ENCODE results near the gene CR1L.
"Not testable (repeated sequence)": the region's sequence is repeated elsewhere in the genome, so short reads cannot be mapped to it uniquely, and the experiment has no call there.

CR1L gene

DNA sequence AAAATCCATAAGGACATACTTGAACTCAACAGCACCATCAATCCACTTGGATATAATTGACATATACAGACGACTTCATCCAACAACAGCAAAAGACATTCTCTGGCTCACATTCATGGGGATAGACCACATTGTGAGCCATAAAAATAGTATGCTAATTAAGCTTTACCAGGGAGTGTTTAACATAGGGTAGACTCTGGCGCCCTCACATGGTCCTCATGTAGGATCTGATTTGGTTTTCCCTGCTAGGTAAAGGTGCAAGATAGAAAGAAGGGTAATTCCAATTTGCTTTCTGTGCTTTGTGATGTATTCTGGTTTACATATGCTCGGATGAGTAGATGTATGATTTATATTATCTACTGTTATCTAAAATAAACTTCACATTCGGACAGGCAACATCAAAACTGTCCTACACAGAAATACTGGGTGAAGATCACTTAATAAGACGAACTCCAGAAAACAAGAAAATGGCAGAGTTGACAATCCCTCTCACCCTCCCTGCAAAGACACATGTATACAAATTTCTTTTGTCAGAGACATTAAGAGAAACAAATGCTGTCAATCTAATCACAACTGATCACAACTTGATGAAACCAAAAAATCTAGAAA, 27.7 kb downstream of the CR1L start:
- Histone ChIP-seq H3K4me1 (ENCODE audit: insufficient read depth, insufficient read length) (no peaks in the 10 kb centered on the region), H3K27me3 (ENCODE audit: insufficient read depth, insufficient read length) (no peaks in the 10 kb centered on the region), H3K4me3 (ENCODE audit: insufficient read length, low read depth) (no peak overlapping the region), H3K9ac (ENCODE audit: insufficient read length, low read depth) (no peak overlapping the region), H3K36me3 (ENCODE audit: insufficient read depth, insufficient read length, low read length) (no peaks in the 10 kb centered on the region), H3K9me3 (ENCODE audit: insufficient read depth, low read length) (no peaks in the 10 kb centered on the region)
- TF ChIP-seq ZNF274 (IDR thresholded peaks at IDR 0.05; ENCODE audit: low read depth, low read length) = no peak
- no peak for TF ChIP-seq SUZ12 (IDR thresholded peaks at IDR 0.05; ENCODE audit: extremely low read depth, insufficient read depth, insufficient read length)
- TF ChIP-seq YY1 (IDR thresholded peaks at IDR 0.05; ENCODE audit: insufficient read depth, insufficient read length) = no peak
- DNase-seq (ENCODE audit: low read depth, low spot score) = peak; percentile 87

DNA sequence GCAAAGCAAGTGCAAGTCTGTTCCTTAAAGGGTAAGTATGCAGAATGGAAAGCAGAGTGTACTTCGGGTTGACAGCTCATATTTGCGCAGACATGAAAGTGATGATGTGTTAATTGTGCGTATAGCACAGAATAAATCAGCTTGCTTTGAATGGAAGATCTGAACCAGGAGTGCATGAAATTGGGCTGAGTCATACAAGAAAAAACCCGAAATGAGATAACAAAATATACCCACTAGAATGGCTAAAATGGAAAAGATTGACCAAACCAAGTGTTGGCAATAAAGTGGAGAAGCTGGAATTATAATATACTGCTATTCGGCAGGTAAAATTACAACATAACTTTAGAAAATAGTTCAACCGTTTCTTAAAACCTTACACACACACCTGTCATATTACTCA, 28.5 kb downstream of the CR1L start:
- Histone ChIP-seq H3K36me3 (ENCODE audit: insufficient read depth, insufficient read length, low read length) (no peaks in the 10 kb centered on the region), H3K4me3 (ENCODE audit: insufficient read length, low read depth) (no peak overlapping the region), H3K27me3 (ENCODE audit: insufficient read depth, insufficient read length) (no peaks in the 10 kb centered on the region), H3K9me3 (ENCODE audit: insufficient read depth, low read length) (no peaks in the 10 kb centered on the region), H3K4me1 (ENCODE audit: insufficient read depth, insufficient read length) (no peaks in the 10 kb centered on the region), H3K9ac (ENCODE audit: insufficient read length, low read depth) (no peak overlapping the region)
- no peak for DNase-seq (ENCODE audit: low read depth, low spot score)
- no peak for TF ChIP-seq ZNF274 (IDR thresholded peaks at IDR 0.05; ENCODE audit: low read depth, low read length)
- TF ChIP-seq SUZ12 (IDR thresholded peaks at IDR 0.05; ENCODE audit: extremely low read depth, insufficient read depth, insufficient read length) = no peak
- no peak for TF ChIP-seq YY1 (IDR thresholded peaks at IDR 0.05; ENCODE audit: insufficient read depth, insufficient read length)

DNA sequence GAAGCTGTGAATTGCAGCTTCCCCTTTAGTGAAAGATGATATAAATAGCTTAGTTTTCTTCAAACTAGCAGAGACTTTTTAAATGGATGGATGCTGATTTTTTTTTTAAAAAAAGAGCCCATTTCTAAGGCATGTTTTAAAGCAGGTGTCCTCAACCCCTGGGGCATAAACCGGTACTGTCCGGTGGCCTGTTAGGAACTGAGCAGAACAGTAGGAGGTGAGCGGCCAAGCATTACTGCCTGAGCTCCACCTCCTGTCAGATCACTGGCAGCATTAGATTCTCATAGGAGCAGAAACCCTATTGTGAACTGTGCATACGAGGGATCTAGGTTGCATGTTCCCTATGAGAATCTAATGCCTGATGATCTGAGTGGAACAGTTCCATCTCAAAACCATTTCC, 31.2 kb downstream of the CR1L start:
- H3K4me1 ChIP-seq (ENCODE audit: insufficient read depth, insufficient read length) = no peaks in the 10 kb centered on the region
- H3K36me3 ChIP-seq (ENCODE audit: insufficient read depth, insufficient read length, low read length) = no peaks in the 10 kb centered on the region
- DNase-seq (ENCODE audit: low read depth, low spot score) = no peak
- no peak overlapping the region for H3K4me3 ChIP-seq (ENCODE audit: insufficient read length, low read depth)
- no peak overlapping the region for H3K9ac ChIP-seq (ENCODE audit: insufficient read length, low read depth)
- H3K9me3 ChIP-seq (ENCODE audit: insufficient read depth, low read length) = no peaks in the 10 kb centered on the region
- TF ChIP-seq YY1 (IDR thresholded peaks at IDR 0.05; ENCODE audit: insufficient read depth, insufficient read length) (no peak), SUZ12 (IDR thresholded peaks at IDR 0.05; ENCODE audit: extremely low read depth, insufficient read depth, insufficient read length) (no peak), ZNF274 (IDR thresholded peaks at IDR 0.05; ENCODE audit: low read depth, low read length) (no peak)
- H3K27me3 ChIP-seq (ENCODE audit: insufficient read depth, insufficient read length) = no peaks in the 10 kb centered on the region

DNA sequence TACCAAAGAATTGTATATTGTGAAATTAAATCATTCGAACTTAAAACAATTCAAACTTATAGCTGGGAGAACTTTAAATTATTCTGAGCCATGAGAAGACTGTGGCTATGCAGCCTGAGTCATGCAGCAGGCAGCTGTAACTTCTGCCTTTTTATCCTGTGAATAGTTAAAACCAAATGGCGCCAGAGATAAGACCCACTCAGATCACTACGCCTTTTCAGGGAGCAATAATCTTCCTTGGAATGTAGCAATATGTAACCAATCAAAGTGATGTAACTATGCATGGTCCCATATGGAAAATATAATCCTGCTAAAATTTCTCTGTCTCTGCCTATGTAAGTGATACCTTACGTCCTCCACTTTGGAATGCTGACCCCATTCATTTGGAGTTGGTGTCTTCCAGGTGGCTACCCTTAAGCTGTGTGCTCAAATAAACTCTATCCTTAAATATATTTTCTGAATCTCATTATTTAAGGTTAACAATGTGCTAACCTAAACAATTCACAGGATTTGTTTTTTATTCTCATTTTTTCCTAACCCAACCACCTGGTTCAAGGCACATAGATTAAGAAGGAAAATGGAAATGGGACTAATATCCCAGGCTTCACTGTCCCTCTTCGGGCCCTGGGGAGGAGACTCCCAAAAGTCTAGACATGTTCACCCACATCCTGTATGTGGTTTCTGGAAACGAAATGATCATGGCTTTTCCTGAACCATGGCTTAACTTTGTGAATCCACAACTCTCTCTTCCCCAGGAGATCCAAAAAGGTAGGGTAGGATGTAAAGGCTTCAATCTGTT, 35.9 kb downstream of the CR1L start:
- DNase-seq (ENCODE audit: low read depth, low spot score); H3K4me3 ChIP-seq (ENCODE audit: insufficient read length, low read depth): not testable (repeated sequence)

DNA sequence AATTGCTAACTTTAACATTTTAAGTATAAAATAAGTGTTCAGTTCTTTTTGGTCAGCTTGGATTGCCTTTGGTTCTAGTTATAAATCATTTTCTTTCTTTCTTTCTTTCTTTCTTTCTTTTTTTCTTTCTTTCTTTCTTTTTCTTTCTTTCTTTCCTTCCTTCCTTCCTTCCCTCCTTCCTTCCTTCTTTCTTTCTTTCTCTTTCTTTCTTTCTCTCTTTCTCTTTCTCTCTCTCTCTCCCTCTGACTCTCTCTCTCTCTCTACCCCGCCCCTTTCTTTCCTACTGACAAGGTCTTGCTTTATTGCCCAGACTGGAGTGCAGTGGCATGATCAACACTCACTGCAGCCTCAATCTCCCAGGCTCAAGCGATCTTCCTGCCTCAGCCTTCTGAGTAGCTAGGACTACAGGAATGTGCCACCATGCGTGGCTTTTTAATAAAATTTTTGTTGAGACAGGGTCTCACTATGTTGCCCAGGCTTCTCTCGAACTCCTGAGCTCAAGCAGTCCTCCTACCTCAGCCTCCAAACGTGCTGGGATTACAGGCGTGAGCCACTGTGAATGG, 38.0 kb downstream of the CR1L start:
- H3K27me3 ChIP-seq (ENCODE audit: insufficient read depth, insufficient read length); DNase-seq (ENCODE audit: low read depth, low spot score); H3K9me3 ChIP-seq (ENCODE audit: insufficient read depth, low read length); H3K4me1 ChIP-seq (ENCODE audit: insufficient read depth, insufficient read length); H3K36me3 ChIP-seq (ENCODE audit: insufficient read depth, insufficient read length, low read length); H3K4me3 ChIP-seq (ENCODE audit: insufficient read length, low read depth); H3K9ac ChIP-seq (ENCODE audit: insufficient read length, low read depth): not testable (repeated sequence)

More for the DNA sequence above, 35.9 kb downstream of the CR1L start:
- not testable (repeated sequence) for H3K36me3 ChIP-seq (ENCODE audit: insufficient read depth, insufficient read length, low read length); H3K9ac ChIP-seq (ENCODE audit: insufficient read length, low read depth); H3K27me3 ChIP-seq (ENCODE audit: insufficient read depth, insufficient read length); H3K9me3 ChIP-seq (ENCODE audit: insufficient read depth, low read length); H3K4me1 ChIP-seq (ENCODE audit: insufficient read depth, insufficient read length)

DNA sequence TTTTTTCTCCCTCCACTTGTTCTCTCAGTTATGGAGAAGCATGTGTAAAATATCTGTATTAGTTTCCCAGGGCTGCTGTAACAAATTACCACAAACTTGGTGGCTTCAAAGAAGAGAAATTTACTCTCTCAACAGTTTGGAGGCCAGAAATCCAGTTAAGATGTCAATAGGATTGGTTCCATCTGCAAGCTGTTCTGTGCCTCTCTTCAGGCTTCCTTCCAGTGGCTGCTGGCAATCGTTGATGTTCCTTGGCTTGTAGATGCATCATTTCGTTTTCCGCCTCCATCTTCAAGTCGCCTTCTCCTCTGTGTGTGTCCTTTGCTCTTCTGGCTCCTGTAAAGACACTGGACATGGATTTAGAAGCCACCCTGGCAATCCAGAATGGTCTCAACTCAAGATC, 45.6 kb downstream of the CR1L start:
- H3K36me3 ChIP-seq (ENCODE audit: insufficient read depth, insufficient read length, low read length); H3K4me3 ChIP-seq (ENCODE audit: insufficient read length, low read depth); H3K4me1 ChIP-seq (ENCODE audit: insufficient read depth, insufficient read length); H3K9me3 ChIP-seq (ENCODE audit: insufficient read depth, low read length); H3K27me3 ChIP-seq (ENCODE audit: insufficient read depth, insufficient read length); DNase-seq (ENCODE audit: low read depth, low spot score); H3K9ac ChIP-seq (ENCODE audit: insufficient read length, low read depth): not testable (repeated sequence)

DNA sequence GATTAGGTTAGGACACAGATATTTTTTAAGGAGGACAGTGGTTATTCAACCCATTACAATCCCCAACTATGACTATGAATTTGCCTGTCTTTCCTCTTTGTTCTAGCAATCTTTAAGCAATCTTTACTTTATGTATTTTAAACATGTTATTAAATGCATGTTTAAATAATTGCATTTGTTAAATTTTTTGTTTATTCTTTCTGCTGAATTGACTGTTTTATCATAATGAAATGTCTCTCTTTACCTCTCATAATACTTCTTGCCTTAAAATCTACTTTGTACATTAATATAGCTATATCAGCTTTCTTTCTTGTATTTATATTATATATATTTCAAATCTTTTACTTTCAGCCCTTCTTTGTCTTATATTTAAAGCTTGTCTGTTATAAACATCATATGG, 46.1 kb downstream of the CR1L start:
- Histone ChIP-seq H3K9ac (ENCODE audit: insufficient read length, low read depth) (no peak overlapping the region), H3K4me3 (ENCODE audit: insufficient read length, low read depth) (no peak overlapping the region), H3K27me3 (ENCODE audit: insufficient read depth, insufficient read length) (no peaks in the 10 kb centered on the region), H3K36me3 (ENCODE audit: insufficient read depth, insufficient read length, low read length) (no peaks in the 10 kb centered on the region), H3K9me3 (ENCODE audit: insufficient read depth, low read length) (no peaks in the 10 kb centered on the region), H3K4me1 (ENCODE audit: insufficient read depth, insufficient read length) (no peaks in the 10 kb centered on the region)
- TF ChIP-seq ZNF274 (IDR thresholded peaks at IDR 0.05; ENCODE audit: low read depth, low read length) (no peak), YY1 (IDR thresholded peaks at IDR 0.05; ENCODE audit: insufficient read depth, insufficient read length) (no peak), SUZ12 (IDR thresholded peaks at IDR 0.05; ENCODE audit: extremely low read depth, insufficient read depth, insufficient read length) (no peak)
- DNase-seq (ENCODE audit: low read depth, low spot score) = no peak
